ENCODE data around the gene NAPG.

Gene NAPG

DNA sequence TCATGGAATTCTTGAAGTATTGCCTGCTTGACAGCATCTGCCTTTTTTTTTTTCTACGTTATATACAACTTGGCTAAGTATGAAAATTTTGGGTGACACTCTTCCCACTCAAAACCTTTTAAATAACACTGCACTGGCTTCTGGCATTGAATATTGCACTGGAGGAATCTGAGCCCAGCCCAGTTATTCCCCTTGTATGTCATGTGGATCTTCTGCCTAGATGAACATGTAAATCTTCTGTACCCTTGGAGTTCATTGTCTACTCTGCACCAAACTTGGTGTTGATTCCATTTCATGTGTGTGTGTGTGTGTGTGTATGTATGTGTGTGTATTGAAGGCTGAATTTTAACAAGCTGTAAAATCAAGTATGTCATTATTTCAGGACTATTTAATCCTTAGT lies 59.4 kb downstream of the NAPG start:
- no peak overlapping the region for H3K14ac ChIP-seq (ENCODE audit: low read length)
- WGBS, 2 donors (ENCODE audit: extremely low coverage in 2 of 2, insufficient read length in 2 of 2, insufficient replicate concordance in 1 of 2): no CpG with 5 or more reads among the region's 1 CpG

DNA sequence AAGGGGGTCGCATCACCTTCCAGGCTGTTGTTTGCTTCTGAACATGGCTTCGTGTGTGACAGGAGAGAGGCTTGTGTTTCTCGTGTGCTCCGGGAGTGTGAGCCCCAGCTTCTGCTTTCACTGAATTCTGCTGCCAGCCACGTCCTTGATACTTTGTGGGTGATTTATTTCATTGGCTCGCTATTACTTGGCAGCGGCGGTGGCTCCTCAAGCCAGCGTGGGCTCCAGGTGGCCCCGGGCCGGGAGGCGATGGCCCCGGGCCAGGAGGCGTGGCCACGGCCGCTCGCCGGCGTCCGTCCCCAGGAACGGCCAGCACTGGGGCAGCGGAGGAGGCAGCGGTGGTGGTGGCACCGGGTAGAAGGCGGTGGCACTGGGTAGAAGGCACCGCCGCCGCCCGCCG lies 63.1 kb downstream of the NAPG start:
- Histone ChIP-seq H2AK5ac (ENCODE audit: low read depth, low read length) (no peak overlapping the region), H2BK5ac (ENCODE audit: low read length) (no peak overlapping the region), H3K4me1 (ENCODE audit: control insufficient read depth in 2 of 2, insufficient read depth in 1 of 2, low read depth in 1 of 2, low read length in 2 of 2) (no peaks in the 10 kb centered on the region), H3K79me1 (ENCODE audit: low read depth, low read length) (no peaks in the 10 kb centered on the region), H2BK15ac (ENCODE audit: low read length) (no peak overlapping the region), H3K4ac (ENCODE audit: low read length) (no peak overlapping the region), H2AFZ (ENCODE audit: low read length) (no peak overlapping the region), H3K27ac (replicated peaks; ENCODE audit: low read length) (no peak overlapping the region), H2BK12ac (ENCODE audit: low read length) (no peak overlapping the region), H3K4me2 (ENCODE audit: insufficient read depth, low read length, poor library complexity, severe bottlenecking) (no peak overlapping the region), H3K23ac (ENCODE audit: low read depth, low read length, poor library complexity) (no peak overlapping the region), H3K36me3 (replicated peaks in 1 of 2; ENCODE audit: control insufficient read depth in 2 of 2, insufficient read depth in 2 of 2, low read length in 2 of 2) (no peaks in the 10 kb centered on the region), H2BK120ac (ENCODE audit: low read depth, low read length) (no peak overlapping the region), H3K9ac (ENCODE audit: low read depth, low read length, poor library complexity) (no peak overlapping the region), H3K14ac (ENCODE audit: low read length) (no peak overlapping the region), H4K8ac (ENCODE audit: low read depth, low read length) (no peak overlapping the region), H3K9me3 (replicated peaks in 1 of 2; ENCODE audit: control insufficient read depth in 2 of 2, insufficient read depth in 1 of 2, low read depth in 1 of 2, low read length in 2 of 2) (no peaks in the 10 kb centered on the region), H3K4me3 (ENCODE audit: low read length in 2 of 2) (no peak overlapping the region), H4K91ac (ENCODE audit: low read depth, low read length, poor library complexity) (no peak overlapping the region), H3K18ac (ENCODE audit: low read length) (peak overlapping the region; percentile 17), H3K27me3 (ENCODE audit: control insufficient read depth in 3 of 3, insufficient read depth in 3 of 3, low read depth in 1 of 3, low read length in 3 of 3) (no peaks in the 10 kb centered on the region)
- no CpG with 5 or more reads among the region's 30 CpGs for WGBS, 2 donors (ENCODE audit: extremely low coverage in 2 of 2, insufficient read length in 2 of 2, insufficient replicate concordance in 1 of 2)
- DNase-seq (ENCODE audit: low spot score): no peak

More for the DNA sequence above, 59.4 kb downstream of the NAPG start:
- Histone ChIP-seq H2BK5ac (ENCODE audit: low read length) (no peak overlapping the region), H3K79me1 (ENCODE audit: low read depth, low read length) (no peaks in the 10 kb centered on the region), H2AK5ac (ENCODE audit: low read depth, low read length) (no peak overlapping the region), H3K18ac (ENCODE audit: low read length) (no peak overlapping the region), H3K4me3 (ENCODE audit: low read length in 2 of 2) (no peak overlapping the region), H3K23ac (ENCODE audit: low read depth, low read length, poor library complexity) (no peak overlapping the region), H2BK15ac (ENCODE audit: low read length) (no peak overlapping the region), H3K9me3 (replicated peaks in 1 of 2; ENCODE audit: control insufficient read depth in 2 of 2, insufficient read depth in 1 of 2, low read depth in 1 of 2, low read length in 2 of 2) (peaks cover under 1 to 3% of the 10 kb centered on the region in 2 donors), H4K91ac (ENCODE audit: low read depth, low read length, poor library complexity) (no peak overlapping the region), H3K4ac (ENCODE audit: low read length) (no peak overlapping the region), H3K27me3 (ENCODE audit: control insufficient read depth in 3 of 3, insufficient read depth in 3 of 3, low read depth in 1 of 3, low read length in 3 of 3) (no peaks in the 10 kb centered on the region), H4K8ac (ENCODE audit: low read depth, low read length) (no peak overlapping the region), H3K27ac (replicated peaks; ENCODE audit: low read length) (no peak overlapping the region), H3K9ac (ENCODE audit: low read depth, low read length, poor library complexity) (no peak overlapping the region), H3K4me1 (ENCODE audit: control insufficient read depth in 2 of 2, insufficient read depth in 1 of 2, low read depth in 1 of 2, low read length in 2 of 2) (no peaks in the 10 kb centered on the region), H3K36me3 (replicated peaks in 1 of 2; ENCODE audit: control insufficient read depth in 2 of 2, insufficient read depth in 2 of 2, low read length in 2 of 2) (no peaks in the 10 kb centered on the region), H2BK12ac (ENCODE audit: low read length) (no peak overlapping the region), H3K4me2 (ENCODE audit: insufficient read depth, low read length, poor library complexity, severe bottlenecking) (no peak overlapping the region), H2AFZ (ENCODE audit: low read length) (no peak overlapping the region), H2BK120ac (ENCODE audit: low read depth, low read length) (no peak overlapping the region)
- no peak for DNase-seq (ENCODE audit: low spot score)

DNA sequence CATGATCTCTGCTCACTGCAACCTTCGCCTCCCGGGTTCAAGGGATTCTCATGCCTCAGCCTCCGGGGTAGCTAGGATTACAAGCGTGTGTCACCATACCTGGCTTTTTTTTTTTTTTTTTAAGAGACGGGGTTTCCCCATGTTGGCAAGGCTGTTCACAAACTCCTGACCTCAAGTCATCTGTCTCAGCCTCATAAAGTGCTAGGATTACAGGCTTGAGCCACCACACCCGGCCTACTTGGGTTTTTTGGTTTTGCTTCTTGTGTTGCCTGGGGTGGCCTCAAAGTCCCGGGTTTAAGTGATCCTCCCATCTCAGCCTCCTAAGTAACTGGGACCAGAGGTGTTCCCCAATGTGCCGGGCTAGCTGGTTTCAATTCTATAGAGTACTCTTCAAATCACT lies 64.6 kb downstream of the NAPG start:
- Histone ChIP-seq H3K4me1 (ENCODE audit: control insufficient read depth in 2 of 2, insufficient read depth in 1 of 2, low read depth in 1 of 2, low read length in 2 of 2) (no peaks in the 10 kb centered on the region), H2AK5ac (ENCODE audit: low read depth, low read length) (no peak overlapping the region), H2AFZ (ENCODE audit: low read length) (no peak overlapping the region), H4K91ac (ENCODE audit: low read depth, low read length, poor library complexity) (no peak overlapping the region), H2BK12ac (ENCODE audit: low read length) (no peak overlapping the region), H3K4me3 (ENCODE audit: low read length in 2 of 2) (no peak overlapping the region), H3K36me3 (replicated peaks in 1 of 2; ENCODE audit: control insufficient read depth in 2 of 2, insufficient read depth in 2 of 2, low read length in 2 of 2) (no peaks in the 10 kb centered on the region), H3K4ac (ENCODE audit: low read length) (no peak overlapping the region), H3K18ac (ENCODE audit: low read length) (no peak overlapping the region), H3K9ac (ENCODE audit: low read depth, low read length, poor library complexity) (no peak overlapping the region), H3K79me1 (ENCODE audit: low read depth, low read length) (no peaks in the 10 kb centered on the region), H2BK15ac (ENCODE audit: low read length) (no peak overlapping the region), H3K14ac (ENCODE audit: low read length) (no peak overlapping the region), H3K9me3 (replicated peaks in 1 of 2; ENCODE audit: control insufficient read depth in 2 of 2, insufficient read depth in 1 of 2, low read depth in 1 of 2, low read length in 2 of 2) (no peaks in the 10 kb centered on the region), H3K27me3 (ENCODE audit: control insufficient read depth in 3 of 3, insufficient read depth in 3 of 3, low read depth in 1 of 3, low read length in 3 of 3) (no peaks in the 10 kb centered on the region), H3K23ac (ENCODE audit: low read depth, low read length, poor library complexity) (no peak overlapping the region), H2BK120ac (ENCODE audit: low read depth, low read length) (no peak overlapping the region), H2BK5ac (ENCODE audit: low read length) (no peak overlapping the region), H4K8ac (ENCODE audit: low read depth, low read length) (no peak overlapping the region), H3K4me2 (ENCODE audit: insufficient read depth, low read length, poor library complexity, severe bottlenecking) (no peak overlapping the region), H3K27ac (replicated peaks; ENCODE audit: low read length) (no peak overlapping the region)
- DNase-seq (ENCODE audit: low spot score): no peak
- WGBS, 2 donors (ENCODE audit: extremely low coverage in 2 of 2, insufficient read length in 2 of 2, insufficient replicate concordance in 1 of 2): no CpG with 5 or more reads among the region's 8 CpGs

DNA sequence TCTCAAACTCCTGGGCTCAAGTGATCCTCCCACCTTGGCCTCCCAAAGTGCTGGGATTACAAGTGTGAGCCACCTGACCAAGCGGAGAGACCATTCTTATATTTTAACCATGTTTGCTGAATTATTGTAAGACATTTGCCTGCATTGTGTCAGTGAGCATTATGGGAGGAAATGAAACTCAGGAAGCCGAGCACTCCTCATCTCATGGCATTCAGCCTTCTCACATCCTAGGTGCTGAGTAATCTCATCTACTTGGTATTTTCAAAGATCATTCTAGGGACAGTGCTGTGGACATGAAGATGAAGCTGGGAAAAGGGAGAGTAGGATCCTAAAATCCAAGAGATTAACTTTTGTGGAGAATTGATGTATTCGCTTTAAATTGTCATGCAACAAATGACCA lies 66.1 kb downstream of the NAPG start:
- no peak overlapping the region for H3K4ac ChIP-seq (ENCODE audit: low read length)
- no peaks in the 10 kb centered on the region for H3K9me3 ChIP-seq (replicated peaks in 1 of 2; ENCODE audit: control insufficient read depth in 2 of 2, insufficient read depth in 1 of 2, low read depth in 1 of 2, low read length in 2 of 2)
- H2BK12ac ChIP-seq (ENCODE audit: low read length): no peak overlapping the region
- H3K23ac ChIP-seq (ENCODE audit: low read depth, low read length, poor library complexity): no peak overlapping the region
- H2BK15ac ChIP-seq (ENCODE audit: low read length): no peak overlapping the region
- H2AFZ ChIP-seq (ENCODE audit: low read length): no peak overlapping the region
- H3K27me3 ChIP-seq (ENCODE audit: control insufficient read depth in 3 of 3, insufficient read depth in 3 of 3, low read depth in 1 of 3, low read length in 3 of 3): no peaks in the 10 kb centered on the region
- H3K9ac ChIP-seq (ENCODE audit: low read depth, low read length, poor library complexity): no peak overlapping the region
- no peak overlapping the region for H4K8ac ChIP-seq (ENCODE audit: low read depth, low read length)
- WGBS, 2 donors (ENCODE audit: extremely low coverage in 2 of 2, insufficient read length in 2 of 2, insufficient replicate concordance in 1 of 2): no CpG with 5 or more reads among the region's 3 CpGs
- DNase-seq (ENCODE audit: low spot score): no peak
- no peak overlapping the region for H2AK5ac ChIP-seq (ENCODE audit: low read depth, low read length)
- H3K18ac ChIP-seq (ENCODE audit: low read length): no peak overlapping the region
- H3K4me3 ChIP-seq (ENCODE audit: low read length in 2 of 2): no peak overlapping the region
- H2BK5ac ChIP-seq (ENCODE audit: low read length): no peak overlapping the region
- no peak overlapping the region for H3K14ac ChIP-seq (ENCODE audit: low read length)
- H3K79me1 ChIP-seq (ENCODE audit: low read depth, low read length): no peaks in the 10 kb centered on the region
- no peaks in the 10 kb centered on the region for H3K36me3 ChIP-seq (replicated peaks in 1 of 2; ENCODE audit: control insufficient read depth in 2 of 2, insufficient read depth in 2 of 2, low read length in 2 of 2)
- H3K27ac ChIP-seq (replicated peaks; ENCODE audit: low read length): no peak overlapping the region
- H2BK120ac ChIP-seq (ENCODE audit: low read depth, low read length): no peak overlapping the region
- H3K4me2 ChIP-seq (ENCODE audit: insufficient read depth, low read length, poor library complexity, severe bottlenecking): no peak overlapping the region
- H3K4me1 ChIP-seq (ENCODE audit: control insufficient read depth in 2 of 2, insufficient read depth in 1 of 2, low read depth in 1 of 2, low read length in 2 of 2): no peaks in the 10 kb centered on the region
- H4K91ac ChIP-seq (ENCODE audit: low read depth, low read length, poor library complexity): no peak overlapping the region
